Measurements from ENCODE around the gene ZRANB3. TPM values are rescaled to one million over a fixed set of nuclear protein-coding genes. Genes with fewer than 3 reads are reported as not detected.
"Not testable (repeated sequence)": the region's sequence is repeated elsewhere in the genome, so short reads cannot be mapped to it uniquely, and the experiment has no call there.

Gene ZRANB3
- total RNA-seq, 2 experiments from 2014 or later, result 7.6 TPM

- DNase-seq, result no peak
- no peaks in the 10 kb centered on the region for H3K27me3 Mint-ChIP-seq
- CTCF ChIA-PET, result no interaction called here
- H3K36me3 Mint-ChIP-seq, result peaks cover 41% of the 10 kb centered on the region
- H3K4me3 Mint-ChIP-seq, result peak overlapping the region; percentile 5
- peaks cover 10% of the 10 kb centered on the region for H3K4me1 Mint-ChIP-seq
- no peak for ATAC-seq
- peak overlapping the region; percentile 67 for H3K27ac Mint-ChIP-seq
- peaks cover 6% of the 10 kb centered on the region for H3K9me3 Mint-ChIP-seq (ENCODE audit: low read depth)
Measured at GRCh38 chr2:135099802-135100483, 431.1 kb downstream of the ZRANB3 start.

GRCh38 chr2:135097532-135098231 lies 433.3 kb downstream of the ZRANB3 start:
- no peak for DNase-seq
- Mint-ChIP-seq H3K27me3 (no peaks in the 10 kb centered on the region), H3K4me1 (peaks cover 4% of the 10 kb centered on the region), H3K9me3 (ENCODE audit: low read depth) (no peaks in the 10 kb centered on the region), H3K4me3 (no peak overlapping the region), H3K36me3 (peaks cover 36% of the 10 kb centered on the region), H3K27ac (no peak overlapping the region)
- no peak for ATAC-seq
- CTCF ChIA-PET, result no interaction called here

GRCh38 chr2:135096665-135097446 lies 434.2 kb downstream of the ZRANB3 start:
- CTCF ChIA-PET, result no interaction called here
- Mint-ChIP-seq H3K9me3 (ENCODE audit: low read depth) (no peaks in the 10 kb centered on the region), H3K27ac (no peak overlapping the region), H3K36me3 (peaks cover 30% of the 10 kb centered on the region), H3K4me3 (no peak overlapping the region), H3K27me3 (no peaks in the 10 kb centered on the region), H3K4me1 (peaks cover 4% of the 10 kb centered on the region)
- DNase-seq (no peak), ATAC-seq (no peak)

- ATAC-seq (no peak), DNase-seq (no peak)
- Mint-ChIP-seq H3K4me1 (peaks cover 4% of the 10 kb centered on the region), H3K27me3 (no peaks in the 10 kb centered on the region), H3K4me3 (no peak overlapping the region), H3K36me3 (peaks cover 23% of the 10 kb centered on the region), H3K9me3 (ENCODE audit: low read depth) (no peaks in the 10 kb centered on the region), H3K27ac (no peak overlapping the region)
- CTCF ChIA-PET, result no interaction called here
Measured at GRCh38 chr2:135095591-135095990, 435.4 kb downstream of the ZRANB3 start.

- CTCF ChIA-PET, result no interaction called here
- DNase-seq (no peak), ATAC-seq (no peak)
- H3K4me3 Mint-ChIP-seq, result no peak overlapping the region
- no peaks in the 10 kb centered on the region for H3K9me3 Mint-ChIP-seq (ENCODE audit: low read depth)
- no peaks in the 10 kb centered on the region for H3K27me3 Mint-ChIP-seq
- no peak overlapping the region for H3K27ac Mint-ChIP-seq
- peaks cover 4% of the 10 kb centered on the region for H3K4me1 Mint-ChIP-seq
- peaks cover 28% of the 10 kb centered on the region for H3K36me3 Mint-ChIP-seq
Measured at GRCh38 chr2:135094508-135094907, 436.5 kb downstream of the ZRANB3 start.

GRCh38 chr2:135093670-135094330 lies 437.2 kb downstream of the ZRANB3 start:
- DNase-seq (no peak), ATAC-seq (no peak)
- H3K9me3 Mint-ChIP-seq (ENCODE audit: low read depth), result no peaks in the 10 kb centered on the region
- H3K36me3 Mint-ChIP-seq, result peaks cover 32% of the 10 kb centered on the region
- no peak overlapping the region for H3K27ac Mint-ChIP-seq
- H3K4me1 Mint-ChIP-seq, result peaks cover 4% of the 10 kb centered on the region
- no peak overlapping the region for H3K4me3 Mint-ChIP-seq
- CTCF ChIA-PET, result no interaction called here
- no peaks in the 10 kb centered on the region for H3K27me3 Mint-ChIP-seq

GRCh38 chr2:135093193-135093592 lies 437.8 kb downstream of the ZRANB3 start:
- Mint-ChIP-seq H3K4me3 (no peak overlapping the region), H3K27ac (no peak overlapping the region), H3K9me3 (ENCODE audit: low read depth) (no peaks in the 10 kb centered on the region), H3K27me3 (no peaks in the 10 kb centered on the region), H3K36me3 (peaks cover 34% of the 10 kb centered on the region), H3K4me1 (peaks cover 4% of the 10 kb centered on the region)
- CTCF ChIA-PET, result interaction anchor here (0.5 kb wide), 1 partner anchor 1852 kb away, joined by 3 read pairs; no protein-coding TSS in a partner anchor
- ATAC-seq (no peak), DNase-seq (no peak)

- H3K27me3 Mint-ChIP-seq, result no peaks in the 10 kb centered on the region
- H3K9me3 Mint-ChIP-seq (ENCODE audit: low read depth), result peaks cover 6% of the 10 kb centered on the region
- DNase-seq (no peak), ATAC-seq (no peak)
- H3K4me1 Mint-ChIP-seq, result peaks cover 4% of the 10 kb centered on the region
- peaks cover 39% of the 10 kb centered on the region for H3K36me3 Mint-ChIP-seq
- CTCF ChIA-PET, result interaction anchor here (0.6 kb wide), 1 partner anchor 463 kb away, joined by 3 read pairs; no protein-coding TSS in a partner anchor
- H3K4me3 Mint-ChIP-seq, result no peak overlapping the region
- no peak overlapping the region for H3K27ac Mint-ChIP-seq
Measured at GRCh38 chr2:135091681-135092080, 439.3 kb downstream of the ZRANB3 start.

GRCh38 chr2:135089597-135089996 lies 441.4 kb downstream of the ZRANB3 start:
- H3K27ac Mint-ChIP-seq, H3K27me3 Mint-ChIP-seq, DNase-seq, CTCF ChIA-PET, ATAC-seq, H3K4me3 Mint-ChIP-seq, H3K4me1 Mint-ChIP-seq: not testable (repeated sequence)
- Mint-ChIP-seq H3K9me3 (ENCODE audit: low read depth) (peaks cover 10% of the 10 kb centered on the region), H3K36me3 (peaks cover 42% of the 10 kb centered on the region)

Other genes with a start within 250 kb of the ZRANB3 start
- gene R3HDM1, start 266 bp upstream of the ZRANB3 start, total RNA-seq, result 10 to 100 TPM; 47.5 to 57.3 TPM
- gene UBXN4, start 210.6 kb upstream of the ZRANB3 start, total RNA-seq, result 100 to 1,000 TPM; 105 to 112 TPM